ENCODE results near the gene GRM4. TPM values are rescaled to one million over a fixed set of nuclear protein-coding genes. Genes with fewer than 3 reads are reported as not detected.

GRM4 gene
- total RNA-seq, 1 experiment from 2014 or later, result not detected

- Histone ChIP-seq H3K4me3 (no peak overlapping the region), H3K9me3 (replicated peaks) (no peaks in the 10 kb centered on the region), H3K36me3 (no peaks in the 10 kb centered on the region), H3K27me3 (replicated peaks) (peaks cover 7% of the 10 kb centered on the region), H3K27ac (no peak overlapping the region), H3K4me1 (replicated peaks) (no peaks in the 10 kb centered on the region)
- no peak for DNase-seq (ENCODE audit: low read depth in 1 of 2, low spot score in 2 of 2)
These were observed 74.6 kb downstream of the GRM4 start for GRCh38 chr6:34071136-34071883.

GRCh38 chr6:34070315-34071135, 75.4 kb downstream of the GRM4 start:
- Histone ChIP-seq H3K27me3 (replicated peaks) (peaks cover 15% of the 10 kb centered on the region), H3K4me1 (replicated peaks) (no peaks in the 10 kb centered on the region), H3K36me3 (no peaks in the 10 kb centered on the region), H3K27ac (no peak overlapping the region), H3K4me3 (no peak overlapping the region), H3K9me3 (replicated peaks) (no peaks in the 10 kb centered on the region)
- DNase-seq (ENCODE audit: low read depth in 1 of 2, low spot score in 2 of 2), result no peak

- no peak for DNase-seq (ENCODE audit: low read depth in 1 of 2, low spot score in 2 of 2)
- Histone ChIP-seq H3K4me1 (replicated peaks) (no peaks in the 10 kb centered on the region), H3K9me3 (replicated peaks) (no peaks in the 10 kb centered on the region), H3K27ac (no peak overlapping the region), H3K4me3 (no peak overlapping the region), H3K36me3 (no peaks in the 10 kb centered on the region), H3K27me3 (replicated peaks) (peaks cover 30% of the 10 kb centered on the region)
These were observed 77.3 kb downstream of the GRM4 start for GRCh38 chr6:34068462-34069044.

GRCh38 chr6:34067814-34068213, 78.1 kb downstream of the GRM4 start:
- H3K27ac ChIP-seq, result no peak overlapping the region
- H3K27me3 ChIP-seq (replicated peaks), result peaks cover 30% of the 10 kb centered on the region
- no peak for DNase-seq (ENCODE audit: low read depth in 1 of 2, low spot score in 2 of 2)
- no peaks in the 10 kb centered on the region for H3K9me3 ChIP-seq (replicated peaks)
- H3K36me3 ChIP-seq, result no peaks in the 10 kb centered on the region
- no peaks in the 10 kb centered on the region for H3K4me1 ChIP-seq (replicated peaks)
- no peak overlapping the region for H3K4me3 ChIP-seq

GRCh38 chr6:34066772-34067770, 78.8 kb downstream of the GRM4 start:
- peaks cover 33% of the 10 kb centered on the region for H3K27me3 ChIP-seq (replicated peaks)

GRCh38 chr6:34066218-34066571, 79.7 kb downstream of the GRM4 start:
- H3K4me1 ChIP-seq (replicated peaks), result no peaks in the 10 kb centered on the region
- no peak overlapping the region for H3K27ac ChIP-seq
- H3K27me3 ChIP-seq (replicated peaks), result peaks cover 33% of the 10 kb centered on the region
- DNase-seq (ENCODE audit: low read depth in 1 of 2, low spot score in 2 of 2), result no peak
- H3K9me3 ChIP-seq (replicated peaks), result no peaks in the 10 kb centered on the region
- no peak overlapping the region for H3K4me3 ChIP-seq
- H3K36me3 ChIP-seq, result no peaks in the 10 kb centered on the region

More at GRCh38 chr6:34066772-34067770, 78.8 kb downstream of the GRM4 start:
- no peak for DNase-seq (ENCODE audit: low read depth in 1 of 2, low spot score in 2 of 2)
- Histone ChIP-seq H3K27ac (no peak overlapping the region), H3K36me3 (no peaks in the 10 kb centered on the region), H3K4me1 (replicated peaks) (no peaks in the 10 kb centered on the region), H3K4me3 (no peak overlapping the region), H3K9me3 (replicated peaks) (no peaks in the 10 kb centered on the region)

DNA sequence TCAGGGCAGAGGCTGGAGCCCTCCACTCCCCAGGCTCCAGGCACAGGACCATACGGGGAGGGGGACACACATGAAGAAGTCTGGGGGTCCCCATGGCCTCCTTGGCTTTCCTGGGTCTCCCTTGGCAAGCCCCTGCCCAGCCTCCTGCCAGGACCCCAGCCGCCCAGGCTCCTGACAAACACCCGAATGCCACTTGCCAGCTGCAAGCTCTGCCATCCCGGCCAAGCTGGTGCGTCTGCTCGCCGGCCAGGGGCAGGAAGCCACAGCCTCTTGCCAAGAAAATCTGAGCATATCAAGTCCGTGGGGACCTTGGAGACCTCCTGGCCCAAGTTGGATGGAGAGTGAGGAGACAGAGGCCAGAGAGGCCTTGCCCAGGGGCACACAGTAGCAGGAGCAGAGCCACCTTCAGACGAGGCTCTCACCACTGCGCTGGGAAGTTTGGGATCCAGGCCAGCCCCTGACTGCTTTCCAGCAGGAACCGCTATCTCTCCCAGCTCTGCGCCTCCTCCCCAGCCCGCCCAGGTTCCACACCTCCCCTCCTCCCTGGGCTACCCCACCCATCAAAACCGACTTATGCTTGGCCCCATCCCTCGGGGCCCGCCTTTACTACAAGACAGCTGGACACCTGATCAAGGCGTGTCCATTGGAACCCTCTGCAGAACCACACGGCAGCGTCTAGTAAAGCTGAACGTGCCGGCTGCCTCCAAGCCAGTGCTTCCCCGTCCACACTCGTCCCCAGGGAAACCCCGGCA, 80.2 kb downstream of the GRM4 start:
- Histone ChIP-seq H3K4me3 (no peak overlapping the region), H3K36me3 (no peaks in the 10 kb centered on the region), H3K9me3 (replicated peaks) (no peaks in the 10 kb centered on the region), H3K27me3 (replicated peaks) (peaks cover 33% of the 10 kb centered on the region), H3K27ac (no peak overlapping the region), H3K4me1 (replicated peaks) (no peaks in the 10 kb centered on the region)
- DNase-seq (ENCODE audit: low read depth in 1 of 2, low spot score in 2 of 2), result no peak

- no peaks in the 10 kb centered on the region for H3K4me1 ChIP-seq (replicated peaks)
- no peak overlapping the region for H3K27ac ChIP-seq
- H3K4me3 ChIP-seq, result no peak overlapping the region
- H3K27me3 ChIP-seq (replicated peaks), result peaks cover 33% of the 10 kb centered on the region
- H3K9me3 ChIP-seq (replicated peaks), result no peaks in the 10 kb centered on the region
- no peak for DNase-seq (ENCODE audit: low read depth in 1 of 2, low spot score in 2 of 2)
- H3K36me3 ChIP-seq, result no peaks in the 10 kb centered on the region
These were observed 81.2 kb downstream of the GRM4 start for GRCh38 chr6:34064675-34065074.

- Histone ChIP-seq H3K4me3 (no peak overlapping the region), H3K27ac (no peak overlapping the region), H3K4me1 (replicated peaks) (no peaks in the 10 kb centered on the region), H3K9me3 (replicated peaks) (no peaks in the 10 kb centered on the region), H3K27me3 (replicated peaks) (peaks cover 33% of the 10 kb centered on the region), H3K36me3 (no peaks in the 10 kb centered on the region)
- no peak for DNase-seq (ENCODE audit: low read depth in 1 of 2, low spot score in 2 of 2)
These were observed 82.2 kb downstream of the GRM4 start for GRCh38 chr6:34063651-34064050.

GRCh38 chr6:34062815-34063214, 83.1 kb downstream of the GRM4 start:
- H3K4me3 ChIP-seq, result no peak overlapping the region
- no peak overlapping the region for H3K27ac ChIP-seq
- H3K4me1 ChIP-seq (replicated peaks), result no peaks in the 10 kb centered on the region
- no peak for DNase-seq (ENCODE audit: low read depth in 1 of 2, low spot score in 2 of 2)
- H3K9me3 ChIP-seq (replicated peaks), result no peaks in the 10 kb centered on the region
- H3K36me3 ChIP-seq, result no peaks in the 10 kb centered on the region
- peaks cover 33% of the 10 kb centered on the region for H3K27me3 ChIP-seq (replicated peaks)

DNA sequence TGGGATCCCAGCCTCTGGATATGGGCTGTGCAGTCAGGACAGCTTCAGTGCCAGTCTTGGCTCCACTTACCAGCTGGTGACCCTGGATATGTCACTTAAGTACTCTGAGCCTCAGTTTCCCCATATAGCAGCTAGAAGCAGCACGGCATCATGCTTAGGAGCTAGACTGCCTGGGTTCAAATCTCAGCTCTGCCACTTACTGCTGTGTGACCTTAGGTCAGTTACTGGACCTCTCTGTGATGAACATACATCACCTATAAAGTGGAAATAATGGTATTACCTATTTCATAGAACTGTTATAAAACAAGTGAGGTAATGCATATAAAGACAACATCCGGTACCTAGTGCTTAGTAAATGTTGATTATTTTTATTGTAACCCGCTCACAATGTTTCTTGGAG, 83.7 kb downstream of the GRM4 start:
- Histone ChIP-seq H3K4me3 (no peak overlapping the region), H3K36me3 (no peaks in the 10 kb centered on the region), H3K4me1 (replicated peaks) (no peaks in the 10 kb centered on the region), H3K9me3 (replicated peaks) (no peaks in the 10 kb centered on the region), H3K27me3 (replicated peaks) (peaks cover 33% of the 10 kb centered on the region), H3K27ac (no peak overlapping the region)
- DNase-seq (ENCODE audit: low read depth in 1 of 2, low spot score in 2 of 2), result no peak

GRCh38 chr6:34061348-34061747, 84.5 kb downstream of the GRM4 start:
- Histone ChIP-seq H3K27ac (no peak overlapping the region), H3K27me3 (replicated peaks) (peaks cover 26% of the 10 kb centered on the region), H3K9me3 (replicated peaks) (no peaks in the 10 kb centered on the region), H3K4me3 (no peak overlapping the region), H3K4me1 (replicated peaks) (no peaks in the 10 kb centered on the region), H3K36me3 (no peaks in the 10 kb centered on the region)
- DNase-seq (ENCODE audit: low read depth in 1 of 2, low spot score in 2 of 2), result no peak

- Histone ChIP-seq H3K27ac (no peak overlapping the region), H3K4me3 (no peak overlapping the region), H3K36me3 (no peaks in the 10 kb centered on the region), H3K9me3 (replicated peaks) (no peaks in the 10 kb centered on the region), H3K27me3 (replicated peaks) (peaks cover 13% of the 10 kb centered on the region), H3K4me1 (replicated peaks) (no peaks in the 10 kb centered on the region)
- DNase-seq (ENCODE audit: low read depth in 1 of 2, low spot score in 2 of 2), result no peak
These were observed 86.0 kb downstream of the GRM4 start for GRCh38 chr6:34059914-34060313.

Data from SJSA1 (cell line).